Coronary artery (tissue), 2 donors: ENCODE data around the gene SLC19A1.

ENCODE experiments used
- DNase-seq: peaks from one replicate; pipeline ENCODE4 v3.0.0-alpha.2; 2017; ENCODE audit warnings: low spot score
- H3K27ac ChIP-seq, 2 donors: fragments of 200-600 bp; sonication (generic); one replicate each; pipeline ENCODE4 v1.5.1; 2016 to 2019
- H3K4me3 ChIP-seq: fragments of 200-600 bp; sonication (generic); 2 replicates; pipeline ENCODE4 v1.5.1; 2016; ENCODE audit warnings: mild to moderate bottlenecking, moderate library complexity
- TF ChIP-seq, protein P1 (sequence below): fragments of 200-600 bp; sonication (generic); IDR thresholded peaks from one replicate; pipeline ENCODE4 v1.5.1; 2019; ENCODE audit warnings: antibody characterized with exemption

The SLC19A1 gene

DNA sequence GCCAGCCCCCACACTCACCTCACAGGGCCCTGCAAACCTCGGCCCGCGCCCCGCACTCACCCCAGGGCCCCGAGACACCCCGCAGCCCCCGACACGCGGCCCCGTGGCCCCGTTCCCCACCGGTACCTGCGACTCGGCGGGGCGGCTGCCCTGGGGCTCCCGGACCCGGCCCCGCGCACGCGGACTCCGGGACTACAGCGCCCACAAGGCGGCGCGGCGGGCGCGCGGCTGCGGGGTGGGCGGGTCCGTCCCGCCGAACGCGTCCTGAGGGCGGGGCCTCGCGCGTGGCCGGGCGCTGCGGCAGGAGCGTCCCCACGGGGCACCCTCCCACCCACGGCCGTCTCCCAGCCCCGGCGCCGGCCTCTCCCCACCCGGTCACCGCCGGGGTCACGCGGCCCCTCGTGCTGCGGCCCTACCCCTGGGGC is at the start of gene SLC19A1:
TSS of gene SLC19A1 (minus strand) at position 199 of the 425 bp plus-strand sequence. CDS start 4,481 bp downstream, outside the sequence.
- H3K4me3 ChIP-seq: peak within 1 kb of the TSS; percentile 80
- TF ChIP-seq, protein P1, sequence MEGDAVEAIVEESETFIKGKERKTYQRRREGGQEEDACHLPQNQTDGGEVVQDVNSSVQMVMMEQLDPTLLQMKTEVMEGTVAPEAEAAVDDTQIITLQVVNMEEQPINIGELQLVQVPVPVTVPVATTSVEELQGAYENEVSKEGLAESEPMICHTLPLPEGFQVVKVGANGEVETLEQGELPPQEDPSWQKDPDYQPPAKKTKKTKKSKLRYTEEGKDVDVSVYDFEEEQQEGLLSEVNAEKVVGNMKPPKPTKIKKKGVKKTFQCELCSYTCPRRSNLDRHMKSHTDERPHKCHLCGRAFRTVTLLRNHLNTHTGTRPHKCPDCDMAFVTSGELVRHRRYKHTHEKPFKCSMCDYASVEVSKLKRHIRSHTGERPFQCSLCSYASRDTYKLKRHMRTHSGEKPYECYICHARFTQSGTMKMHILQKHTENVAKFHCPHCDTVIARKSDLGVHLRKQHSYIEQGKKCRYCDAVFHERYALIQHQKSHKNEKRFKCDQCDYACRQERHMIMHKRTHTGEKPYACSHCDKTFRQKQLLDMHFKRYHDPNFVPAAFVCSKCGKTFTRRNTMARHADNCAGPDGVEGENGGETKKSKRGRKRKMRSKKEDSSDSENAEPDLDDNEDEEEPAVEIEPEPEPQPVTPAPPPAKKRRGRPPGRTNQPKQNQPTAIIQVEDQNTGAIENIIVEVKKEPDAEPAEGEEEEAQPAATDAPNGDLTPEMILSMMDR: no peak
- H3K27ac ChIP-seq: peak within 1 kb of the TSS in 1 of 2 donors; percentile 66
- DNase-seq: peak; percentile 78

GRCh38 chr21:45591619-45592207 is 49.5 kb upstream of the SLC19A1 start:
- TF ChIP-seq, protein P1: no peak
- peak; percentile 38 for DNase-seq
- H3K27ac ChIP-seq: no peak overlapping the region
- no peak overlapping the region for H3K4me3 ChIP-seq

- TF ChIP-seq, protein P1: no peak
- Histone ChIP-seq H3K27ac (no peak overlapping the region), H3K4me3 (peak overlapping the region; percentile 65)
- DNase-seq: peak; percentile 62
These were observed 48.7 kb upstream of the SLC19A1 start for GRCh38 chr21:45590726-45591618.

DNA sequence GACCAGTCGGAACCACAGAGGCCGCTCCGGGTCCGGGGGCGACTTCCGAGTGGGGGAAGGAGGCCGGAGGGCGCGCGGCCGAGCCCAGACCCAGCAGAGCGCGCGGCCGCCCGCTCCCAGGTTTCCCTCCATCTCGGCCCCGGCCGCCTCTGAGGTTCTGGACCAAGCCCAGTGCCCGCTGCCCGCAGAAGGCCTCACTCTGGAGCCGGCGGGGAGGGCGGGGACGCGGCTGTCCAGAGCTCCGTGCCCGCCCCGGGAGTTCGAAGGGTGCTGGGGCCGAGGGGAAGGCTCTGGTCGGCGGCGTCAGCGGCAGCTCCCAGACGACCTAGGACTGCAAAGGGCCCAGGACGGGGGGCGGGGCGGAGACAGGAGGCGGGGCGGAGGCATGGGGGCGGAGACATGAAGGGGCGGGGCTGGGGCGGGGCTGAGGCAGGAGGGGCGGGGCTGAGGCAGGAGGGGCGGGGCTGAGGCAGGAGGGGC is 48.0 kb upstream of the SLC19A1 start:
- Histone ChIP-seq H3K27ac (no peak overlapping the region), H3K4me3 (peak overlapping the region; percentile 65)
- TF ChIP-seq, protein P1: no peak
- peak; percentile 71 for DNase-seq

GRCh38 chr21:45589686-45590245 is 47.5 kb upstream of the SLC19A1 start:
- Histone ChIP-seq H3K27ac (no peak overlapping the region), H3K4me3 (peak overlapping the region; percentile 65)
- TF ChIP-seq, protein P1: no peak
- no peak for DNase-seq

DNA sequence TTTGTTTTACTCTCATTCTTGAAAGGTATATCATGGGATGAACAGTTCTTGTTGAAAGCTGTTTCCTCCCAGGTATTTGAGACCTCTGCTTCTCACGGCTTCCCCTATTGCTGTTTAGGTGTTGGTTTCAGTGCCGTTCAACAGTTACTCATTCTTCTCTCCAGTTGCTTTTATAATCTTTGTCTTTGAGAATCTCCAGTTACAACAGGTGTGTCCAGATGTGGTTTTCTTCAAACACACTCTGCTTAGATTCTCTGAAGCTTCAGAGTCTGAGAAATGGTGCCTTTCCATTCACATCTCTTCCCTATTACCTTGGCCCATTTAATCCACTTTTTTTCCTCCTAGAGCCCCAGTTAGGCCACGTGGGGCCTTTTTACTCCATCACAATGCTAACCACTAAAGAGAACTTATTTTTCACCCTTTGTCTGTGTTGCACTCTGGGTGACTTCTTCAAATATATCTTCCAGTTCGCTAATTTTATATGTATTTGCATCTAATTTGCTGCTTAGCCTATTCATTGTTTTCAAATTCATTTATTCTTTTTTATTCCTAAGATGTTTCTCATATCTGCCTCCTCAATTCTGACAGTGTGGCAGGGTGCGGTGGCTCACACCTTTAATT is 46.7 kb upstream of the SLC19A1 start:
- DNase-seq: no peak
- TF ChIP-seq, protein P1: no peak
- H3K27ac ChIP-seq: no peak overlapping the region
- H3K4me3 ChIP-seq: no peak overlapping the region
